ENCODE data around the gene HMCN1.
"Not testable (repeated sequence)": the region's sequence is repeated elsewhere in the genome, so short reads cannot be mapped to it uniquely, and the experiment has no call there.

Gene HMCN1

GRCh38 chr1:186210258-186210657 lies 476.1 kb downstream of the HMCN1 start:
- no peak for FAIRE-seq

DNA sequence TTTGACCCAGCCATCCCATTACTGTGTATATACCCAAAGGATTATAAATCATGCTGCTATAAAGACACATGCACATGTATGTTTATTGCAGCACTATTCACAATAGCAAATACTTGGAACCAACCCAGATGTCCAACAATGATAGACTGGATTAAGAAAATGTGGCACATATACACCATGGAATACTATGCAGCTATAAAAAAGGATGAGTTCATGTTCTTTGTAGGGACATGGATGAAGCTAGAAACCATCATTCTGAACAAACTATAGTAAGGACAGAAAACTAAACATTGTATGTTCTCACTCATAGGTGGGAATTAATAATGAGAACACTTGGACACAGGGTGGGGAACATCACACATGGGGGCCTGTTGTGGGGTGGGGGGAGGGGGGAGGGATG lies 477.4 kb downstream of the HMCN1 start:
- FAIRE-seq: not testable (repeated sequence)

- peak; percentile 95 for FAIRE-seq
Measured at GRCh38 chr1:186212568-186213224, 478.5 kb downstream of the HMCN1 start.

GRCh38 chr1:186213225-186213607 lies 479.0 kb downstream of the HMCN1 start:
- no peak for FAIRE-seq

DNA sequence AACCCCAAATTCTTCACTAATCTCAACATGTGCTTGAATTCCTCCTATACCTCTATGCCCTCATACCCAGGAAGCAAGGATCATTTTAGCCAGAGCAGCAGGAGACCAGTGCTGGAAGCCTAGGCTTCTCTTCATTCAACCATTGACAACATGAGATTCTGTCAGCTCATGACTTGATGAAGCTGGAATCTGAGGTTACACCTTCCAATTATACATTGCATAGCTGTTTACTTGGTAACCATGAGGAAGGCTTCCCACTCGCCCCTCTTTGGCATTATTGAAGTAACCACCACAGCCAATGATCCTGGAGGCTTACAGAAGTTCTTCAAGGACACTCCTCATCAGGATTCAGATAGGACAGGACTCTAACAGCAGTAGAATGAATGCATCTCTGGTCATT lies 480.6 kb downstream of the HMCN1 start:
- FAIRE-seq: no peak

DNA sequence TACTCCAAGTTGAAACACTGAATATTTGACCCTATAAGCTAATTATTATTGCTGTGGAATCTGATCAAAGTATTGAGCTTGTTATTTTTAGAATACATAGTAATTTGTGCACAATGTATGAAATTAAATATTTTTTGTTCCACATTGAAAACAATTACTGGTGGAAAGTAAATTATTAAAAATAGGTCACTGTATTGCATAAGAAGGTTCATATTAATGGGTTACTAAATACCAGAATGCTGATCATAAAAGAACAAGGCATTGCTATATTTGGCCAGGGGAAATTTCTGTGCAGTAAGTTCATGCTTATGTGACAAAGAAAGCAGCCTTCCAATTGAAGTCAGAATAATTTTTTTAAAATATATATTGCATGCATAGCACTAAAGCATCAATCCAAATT lies 481.4 kb downstream of the HMCN1 start:
- no peak for FAIRE-seq

DNA sequence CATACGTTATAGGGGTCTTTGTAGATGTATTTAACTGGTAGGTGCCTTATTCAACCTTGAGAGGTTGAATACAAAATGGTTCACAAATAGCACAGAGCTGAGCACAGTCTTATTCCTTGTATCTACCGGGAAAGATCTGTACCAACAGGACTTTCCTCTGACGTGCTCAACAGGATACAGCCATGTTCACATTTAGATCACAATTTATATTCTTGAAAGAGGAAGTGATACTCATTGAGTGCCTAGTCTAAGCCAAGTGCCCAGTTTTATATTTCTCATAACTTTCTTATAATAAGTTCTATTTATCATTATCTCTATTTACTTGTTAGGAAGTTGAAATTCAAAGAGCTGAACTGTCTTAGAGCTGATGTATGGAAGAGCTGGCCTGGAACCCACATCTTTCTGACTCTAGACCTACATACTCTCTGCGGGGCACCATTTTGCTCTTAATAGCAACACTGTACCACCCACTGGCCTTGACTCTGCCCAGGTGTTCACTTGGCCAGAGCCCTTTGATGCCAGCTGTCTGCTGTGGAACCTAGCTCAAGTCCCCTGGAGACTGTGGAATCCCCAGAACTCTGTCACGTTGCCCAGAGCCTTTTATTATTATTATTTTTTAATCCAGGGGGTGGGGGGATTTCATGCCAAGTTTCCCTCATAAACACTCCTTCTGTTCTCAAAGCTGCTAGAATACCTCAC lies 484.6 kb downstream of the HMCN1 start:
- FAIRE-seq: no peak

DNA sequence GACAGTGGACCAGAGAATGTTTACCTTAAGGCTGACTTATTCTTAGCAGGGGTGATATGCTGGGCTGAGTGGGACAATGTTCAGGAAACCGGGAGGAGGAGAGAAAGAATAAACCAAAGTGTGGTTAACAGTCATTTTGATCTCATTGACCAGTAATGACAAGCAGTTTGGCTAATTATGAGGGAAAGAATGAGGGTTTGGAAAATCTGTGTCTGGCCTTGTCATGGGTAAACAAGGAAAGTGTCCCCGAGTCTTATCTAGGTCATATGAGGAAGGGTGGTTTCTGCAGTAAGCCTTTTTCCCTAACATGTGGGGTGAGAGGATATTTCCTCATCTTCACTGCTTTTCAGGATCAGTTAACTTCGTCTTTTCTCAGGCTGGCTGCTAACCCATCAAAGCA lies 485.9 kb downstream of the HMCN1 start:
- no peak for FAIRE-seq

- FAIRE-seq: no peak
Measured at GRCh38 chr1:186220911-186221310, 486.7 kb downstream of the HMCN1 start.

- no peak for FAIRE-seq
Measured at GRCh38 chr1:186225096-186225495, 490.9 kb downstream of the HMCN1 start.

- FAIRE-seq: no peak
Measured at GRCh38 chr1:186228749-186229148, 494.6 kb downstream of the HMCN1 start.

DNA sequence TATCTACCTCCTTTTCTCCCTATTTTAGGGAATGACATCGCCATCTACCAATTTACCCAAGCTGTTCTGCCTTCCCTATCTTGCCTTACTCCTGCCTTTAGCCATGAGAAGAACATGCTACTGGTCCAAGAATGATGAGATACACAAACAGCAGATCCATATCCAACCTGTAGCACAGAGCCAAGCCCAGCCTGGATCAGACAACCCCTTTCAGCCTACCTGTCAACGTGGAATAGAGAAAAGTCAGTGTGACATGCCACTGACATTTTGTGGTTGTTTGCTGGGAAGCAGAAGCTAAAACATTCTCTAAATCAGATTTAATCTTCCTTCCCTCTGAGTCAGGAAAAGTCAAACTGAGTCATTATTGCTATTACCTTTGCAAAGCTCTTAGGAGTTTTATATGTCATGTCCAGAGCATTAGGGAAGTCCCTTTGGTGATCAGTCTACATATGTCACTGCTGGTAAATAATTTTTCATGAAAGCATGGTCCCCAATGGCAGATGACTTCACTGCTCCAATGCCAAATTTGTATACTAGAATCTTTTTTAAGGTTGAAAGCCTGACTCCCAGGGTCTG lies 497.8 kb downstream of the HMCN1 start:
- FAIRE-seq: no peak

DNA sequence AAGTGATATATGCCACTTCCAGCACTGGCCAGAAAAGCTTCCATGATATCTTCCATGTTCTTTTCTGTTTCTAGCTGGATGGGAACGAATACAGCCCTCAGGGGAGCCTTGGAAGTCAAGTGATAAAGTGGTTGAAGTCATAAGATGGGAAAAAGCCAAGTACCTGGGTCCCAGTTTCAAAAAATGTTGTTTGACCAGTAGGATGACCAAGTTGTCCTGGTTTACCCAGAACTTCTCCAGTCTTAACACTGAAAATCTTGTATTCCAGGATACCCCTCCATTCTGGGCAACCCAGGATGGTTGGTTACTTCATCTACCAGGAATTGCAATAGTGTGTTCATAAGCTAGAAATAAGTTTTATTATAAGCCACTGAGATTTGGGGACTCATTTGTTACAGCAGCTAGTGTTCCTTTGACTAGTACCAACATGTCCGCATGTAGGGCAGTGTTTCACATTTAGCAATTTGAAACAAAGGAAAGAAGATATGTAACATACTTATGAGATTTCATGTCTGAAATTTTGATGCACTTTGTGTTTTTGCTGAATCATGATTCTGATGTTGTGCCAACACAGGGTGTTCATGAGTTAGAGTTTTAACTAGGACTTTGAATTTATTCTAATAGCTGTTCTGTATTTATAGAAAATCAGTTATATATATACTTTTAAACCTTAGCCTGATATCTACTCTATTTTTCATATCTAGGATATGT lies 500.9 kb downstream of the HMCN1 start:
- no peak for FAIRE-seq

- FAIRE-seq: no peak
Measured at GRCh38 chr1:186235696-186236095, 501.5 kb downstream of the HMCN1 start.

DNA sequence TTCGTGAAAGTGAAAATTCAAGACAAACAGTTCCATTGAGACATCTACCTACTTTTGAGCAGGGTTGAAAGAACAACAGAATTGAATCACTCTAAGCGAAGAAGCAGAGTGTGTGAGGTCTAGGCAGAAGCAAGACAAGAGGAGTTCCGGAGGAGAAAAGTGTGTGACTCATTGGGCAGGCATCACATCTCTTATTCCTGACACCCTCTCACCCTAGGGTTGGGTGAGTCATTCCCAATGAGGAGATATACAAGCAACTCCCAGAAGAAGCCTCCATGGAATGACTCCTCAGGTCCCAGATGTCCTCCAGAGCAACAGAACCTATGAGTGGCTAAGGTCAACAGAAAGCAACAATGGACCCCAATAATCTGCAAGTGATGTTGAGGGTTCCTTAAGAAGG lies 502.7 kb downstream of the HMCN1 start:
- FAIRE-seq: no peak

- FAIRE-seq: no peak
Measured at GRCh38 chr1:186239171-186239570, 505.0 kb downstream of the HMCN1 start.

- FAIRE-seq: no peak
Measured at GRCh38 chr1:186240436-186240835, 506.2 kb downstream of the HMCN1 start.

Data from TTC549 (cell line).